Liver (tissue), 3 donors: ENCODE measurements around the gene SOX13.

Experiments used
- ATF3 ChIP-seq: IDR thresholded peaks from 2 replicates; pipeline ENCODE4 v1.6.1; 2016; ENCODE audit warnings: antibody characterized with exemption
- CTCF ChIP-seq: fragments of 150-350 bp; IDR thresholded peaks from 2 replicates; pipeline ENCODE4 v1.5.1; 2017; ENCODE audit warnings: improper control_type of control experiment, low read depth, low read length; ENCODE audit not compliant: missing input control
- GABPA ChIP-seq, 2 donors: IDR thresholded peaks in 1 of 2; conservative IDR thresholded peaks in 1 of 2; 2 replicates each; pipeline ENCODE4 v1.6.1; 2016; ENCODE audit warnings: antibody characterized with exemption in 2 of 2, mild to moderate bottlenecking in 1 of 2, moderate library complexity in 1 of 2
- JUND ChIP-seq, 2 donors: IDR thresholded peaks; 2 replicates each; pipeline ENCODE4 v1.6.1; 2016; ENCODE audit warnings: antibody characterized with exemption in 2 of 2
- MAX ChIP-seq: IDR thresholded peaks from 2 replicates; pipeline ENCODE4 v1.6.1; 2016; ENCODE audit warnings: antibody characterized with exemption
- RAD21 ChIP-seq, 2 donors: IDR thresholded peaks; 2 replicates each; pipeline ENCODE4 v1.6.1; 2016; ENCODE audit warnings: antibody characterized with exemption in 2 of 2, mild to moderate bottlenecking in 2 of 2
- REST ChIP-seq: IDR thresholded peaks from 2 replicates; pipeline ENCODE4 v1.6.1; 2016; ENCODE audit warnings: antibody characterized with exemption, mild to moderate bottlenecking
- RXRA ChIP-seq, 2 donors: IDR thresholded peaks; 2 replicates each; pipeline ENCODE4 v1.6.1; 2017 to 2018; ENCODE audit warnings: antibody characterized with exemption in 2 of 2, mild to moderate bottlenecking in 1 of 2
- SP1 ChIP-seq: IDR thresholded peaks from 2 replicates; pipeline ENCODE4 v1.6.1; 2018; ENCODE audit warnings: antibody characterized with exemption, mild to moderate bottlenecking
- TAF1 ChIP-seq: conservative IDR thresholded peaks from 2 replicates; pipeline ENCODE4 v1.6.1; 2016; ENCODE audit warnings: antibody characterized with exemption, mild to moderate bottlenecking
- ZBTB33 ChIP-seq: IDR thresholded peaks from 2 replicates; pipeline ENCODE4 v1.6.1; 2016; ENCODE audit warnings: antibody characterized with exemption
- donor health status: healthy.
- donor health status: healthy.

- TF ChIP-seq CTCF, result no peak
- peak; percentile 60 to 73 for TF ChIP-seq RAD21 (IDR thresholded peaks at IDR 0.05)
- no peak for TF ChIP-seq ZBTB33
- peak; percentile 90 for TF ChIP-seq REST
- peak in 1 of 2 donors; percentile 16 for TF ChIP-seq GABPA (IDR thresholded peaks at IDR 0.05 in 1 of 2, conservative IDR thresholded peaks at IDR 0.05 in 1 of 2)
- TF ChIP-seq TAF1, result peak; percentile 84
- TF ChIP-seq MAX, result no peak
- peak; percentile 17 for TF ChIP-seq SP1
- TF ChIP-seq JUND (IDR thresholded peaks at IDR 0.05), result peak in 1 of 2 donors; percentile 24
- peak in 1 of 2 donors; percentile 32 for TF ChIP-seq RXRA (IDR thresholded peaks at IDR 0.05)
- no peak for TF ChIP-seq ATF3
These were observed at the start of gene SOX13 for GRCh38 chr1:204072931-204073836.
